ENCODE measurements around the gene PI4KA.
"Not testable (repeated sequence)": the region's sequence is repeated elsewhere in the genome, so short reads cannot be mapped to it uniquely, and the experiment has no call there.

The PI4KA gene

GRCh38 chr22:20687356-20688172 lies 171.0 kb downstream of the PI4KA start:
- DNase-seq: not testable (repeated sequence)

- not testable (repeated sequence) for DNase-seq
Measured at GRCh38 chr22:20685764-20686163, 172.8 kb downstream of the PI4KA start.

- not testable (repeated sequence) for DNase-seq
Measured at GRCh38 chr22:20678792-20679435, 179.7 kb downstream of the PI4KA start.

GRCh38 chr22:20677684-20678242 lies 180.8 kb downstream of the PI4KA start:
- DNase-seq: no peak

GRCh38 chr22:20675613-20676012 lies 183.0 kb downstream of the PI4KA start:
- not testable (repeated sequence) for DNase-seq

- no peak for DNase-seq
Measured at GRCh38 chr22:20674998-20675397, 183.6 kb downstream of the PI4KA start.

GRCh38 chr22:20673295-20674195 lies 185.1 kb downstream of the PI4KA start:
- no peak for DNase-seq

GRCh38 chr22:20672732-20673131 lies 185.9 kb downstream of the PI4KA start:
- no peak for DNase-seq

GRCh38 chr22:20672082-20672424 lies 186.6 kb downstream of the PI4KA start:
- DNase-seq: no peak

- no peak for DNase-seq
Measured at GRCh38 chr22:20671409-20672081, 187.1 kb downstream of the PI4KA start.

GRCh38 chr22:20670457-20671261 lies 188.0 kb downstream of the PI4KA start:
- DNase-seq: not testable (repeated sequence)

- DNase-seq: not testable (repeated sequence)
Measured at GRCh38 chr22:20669884-20670283, 188.7 kb downstream of the PI4KA start.

GRCh38 chr22:20669471-20669870 lies 189.1 kb downstream of the PI4KA start:
- DNase-seq: not testable (repeated sequence)

GRCh38 chr22:20668769-20669168 lies 189.8 kb downstream of the PI4KA start:
- not testable (repeated sequence) for DNase-seq

GRCh38 chr22:20668226-20668625 lies 190.4 kb downstream of the PI4KA start:
- DNase-seq: not testable (repeated sequence)

GRCh38 chr22:20667548-20667947 lies 191.1 kb downstream of the PI4KA start:
- not testable (repeated sequence) for DNase-seq

GRCh38 chr22:20666560-20666959 lies 192.1 kb downstream of the PI4KA start:
- no peak for DNase-seq

GRCh38 chr22:20664594-20664959 lies 194.0 kb downstream of the PI4KA start:
- DNase-seq: no peak

- DNase-seq: no peak
Measured at GRCh38 chr22:20663941-20664593, 194.5 kb downstream of the PI4KA start.

- no peak for DNase-seq
Measured at GRCh38 chr22:20663137-20663828, 195.3 kb downstream of the PI4KA start.

Data from NK-92 treated with Interleukin-12 subunit alpha and Interleukin-12 subunit beta, amount 100 ng/mL, for 24 hours (cell line).